RWPE2 (cell line): ENCODE measurements around the gene MYLK3.

Source experiments
- ATAC-seq: fragments of 200-7000 bp; cut with Tn5 transposase; 3 replicates; pipeline ENCODE4 v1.9.1; 2021; ENCODE audit warnings: low read depth
- DNase-seq: peaks from one replicate; pipeline ENCODE4 v3.0.0-alpha.2; 2020; ENCODE audit warnings: low spot score
- H3K27ac ChIP-seq: fragments of 450-650 bp; 2 replicates; pipeline ENCODE4 v1.5.1; 2017; ENCODE audit warnings: mild to moderate bottlenecking; ENCODE audit not compliant: poor library complexity, severe bottlenecking
- H3K27me3 ChIP-seq: fragments of 250-450 bp; sonication (Bioruptor Pico); 2 replicates; pipeline ENCODE4 v1.5.1; 2021; ENCODE audit warnings: mild to moderate bottlenecking, moderate library complexity; ENCODE audit not compliant: insufficient read depth, poor library complexity, severe bottlenecking
- H3K36me3 ChIP-seq: fragments of 250-450 bp; sonication (Bioruptor Pico); 2 replicates; pipeline ENCODE4 v1.5.1; 2020; ENCODE audit warnings: low read depth, mild to moderate bottlenecking, moderate library complexity
- H3K4me1 ChIP-seq: fragments of 250-450 bp; sonication (Bioruptor Pico); 2 replicates; pipeline ENCODE4 v1.5.1; 2021; ENCODE audit warnings: mild to moderate bottlenecking, moderate library complexity; ENCODE audit not compliant: insufficient read depth, poor library complexity, severe bottlenecking
- H3K4me3 ChIP-seq: fragments of 250-450 bp; sonication (Bioruptor Pico); 2 replicates; pipeline ENCODE4 v1.5.1; 2021; ENCODE audit warnings: mild to moderate bottlenecking, moderate library complexity; ENCODE audit not compliant: severe bottlenecking
- H3K9me3 ChIP-seq: fragments of 250-450 bp; sonication (Bioruptor Pico); 2 replicates; pipeline ENCODE4 v1.5.1; 2021; ENCODE audit warnings: mild to moderate bottlenecking, moderate library complexity; ENCODE audit not compliant: severe bottlenecking
- TF ChIP-seq, protein P1 (sequence below): fragments of 450-650 bp; IDR thresholded peaks from one replicate; pipeline ENCODE4 v1.5.1; 2017; ENCODE audit warnings: mild to moderate bottlenecking, moderate library complexity; ENCODE audit not compliant: poor library complexity, severe bottlenecking

Gene MYLK3

DNA sequence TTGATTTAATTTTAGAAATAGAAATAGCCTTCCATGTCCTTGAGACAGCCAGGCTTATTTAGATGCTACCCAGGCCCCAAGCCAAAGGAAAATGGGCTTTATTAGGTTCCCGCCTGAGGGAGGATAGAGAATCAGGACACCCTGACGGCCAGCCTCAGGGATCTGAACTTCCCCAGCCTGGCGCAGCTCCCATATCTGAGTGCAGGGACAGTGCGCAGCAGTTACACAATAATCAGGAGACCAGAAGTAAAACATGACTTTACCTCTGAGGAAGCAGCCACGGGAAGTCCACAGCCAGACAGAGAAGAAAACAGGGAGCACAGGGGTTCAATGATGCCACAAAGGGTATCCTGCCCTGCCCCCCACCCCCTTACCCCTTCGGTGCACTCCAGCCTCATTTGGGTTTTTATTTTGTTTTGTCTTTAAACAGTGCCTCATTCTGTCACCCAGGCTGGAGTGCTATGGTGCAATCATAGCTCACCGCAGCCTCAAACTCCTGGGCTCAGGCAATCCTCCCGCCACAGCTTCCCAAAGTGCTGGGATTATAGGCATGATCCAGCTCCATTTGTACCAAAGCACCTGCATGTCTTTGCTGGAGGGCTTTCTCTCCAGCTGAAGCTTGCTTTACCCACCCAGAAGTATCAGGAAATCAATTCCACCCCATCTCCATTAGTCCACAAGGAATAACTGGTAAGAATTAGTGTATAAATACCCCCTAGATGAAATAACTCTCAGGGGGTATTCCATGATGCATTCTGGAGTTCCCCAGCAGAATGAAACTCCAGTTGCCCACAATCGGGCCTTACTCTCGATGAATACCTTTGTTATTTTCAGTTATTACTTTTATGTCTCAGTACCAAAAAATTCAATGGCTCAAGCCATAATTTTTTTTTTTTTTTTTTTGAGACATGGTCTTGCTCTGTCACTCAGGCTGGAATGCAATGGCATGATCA is 36.8 kb downstream of the MYLK3 start:
- Histone ChIP-seq H3K4me3 (no peak overlapping the region), H3K27me3 (no peaks in the 10 kb centered on the region), H3K4me1 (no peaks in the 10 kb centered on the region), H3K9me3 (no peaks in the 10 kb centered on the region), H3K27ac (no peak overlapping the region), H3K36me3 (no peaks in the 10 kb centered on the region)
- DNase-seq = no peak
- no peak for ATAC-seq
- TF ChIP-seq, protein P1, sequence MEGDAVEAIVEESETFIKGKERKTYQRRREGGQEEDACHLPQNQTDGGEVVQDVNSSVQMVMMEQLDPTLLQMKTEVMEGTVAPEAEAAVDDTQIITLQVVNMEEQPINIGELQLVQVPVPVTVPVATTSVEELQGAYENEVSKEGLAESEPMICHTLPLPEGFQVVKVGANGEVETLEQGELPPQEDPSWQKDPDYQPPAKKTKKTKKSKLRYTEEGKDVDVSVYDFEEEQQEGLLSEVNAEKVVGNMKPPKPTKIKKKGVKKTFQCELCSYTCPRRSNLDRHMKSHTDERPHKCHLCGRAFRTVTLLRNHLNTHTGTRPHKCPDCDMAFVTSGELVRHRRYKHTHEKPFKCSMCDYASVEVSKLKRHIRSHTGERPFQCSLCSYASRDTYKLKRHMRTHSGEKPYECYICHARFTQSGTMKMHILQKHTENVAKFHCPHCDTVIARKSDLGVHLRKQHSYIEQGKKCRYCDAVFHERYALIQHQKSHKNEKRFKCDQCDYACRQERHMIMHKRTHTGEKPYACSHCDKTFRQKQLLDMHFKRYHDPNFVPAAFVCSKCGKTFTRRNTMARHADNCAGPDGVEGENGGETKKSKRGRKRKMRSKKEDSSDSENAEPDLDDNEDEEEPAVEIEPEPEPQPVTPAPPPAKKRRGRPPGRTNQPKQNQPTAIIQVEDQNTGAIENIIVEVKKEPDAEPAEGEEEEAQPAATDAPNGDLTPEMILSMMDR = no peak

GRCh38 chr16:46709469-46710005 is 38.6 kb downstream of the MYLK3 start:
- Histone ChIP-seq H3K27ac (no peak overlapping the region), H3K9me3 (no peaks in the 10 kb centered on the region), H3K27me3 (no peaks in the 10 kb centered on the region), H3K4me1 (no peaks in the 10 kb centered on the region), H3K4me3 (no peak overlapping the region), H3K36me3 (no peaks in the 10 kb centered on the region)
- ATAC-seq (no peak), DNase-seq (no peak)
- TF ChIP-seq, protein P1 = no peak

DNA sequence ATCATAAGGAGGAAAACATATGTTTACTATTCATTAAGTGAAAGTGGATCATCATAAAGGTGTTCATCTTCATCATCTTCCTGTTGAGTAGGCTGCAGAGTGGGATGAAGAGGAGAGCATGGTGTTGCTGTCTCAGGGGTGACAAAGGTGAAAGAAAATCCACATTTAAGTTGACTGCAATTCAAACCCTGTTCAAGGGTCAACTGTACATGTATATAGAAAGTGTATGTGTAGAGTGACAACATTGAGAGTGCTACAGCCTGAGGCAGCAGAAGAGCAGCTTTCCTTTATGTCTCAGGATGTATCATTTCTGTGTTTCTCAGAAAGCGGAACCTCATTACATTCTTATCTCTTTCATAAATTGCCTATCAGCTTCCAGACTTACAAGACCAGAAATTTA is 41.5 kb downstream of the MYLK3 start:
- no peaks in the 10 kb centered on the region for H3K9me3 ChIP-seq
- H3K36me3 ChIP-seq = no peaks in the 10 kb centered on the region
- TF ChIP-seq, protein P1 = no peak
- no peak overlapping the region for H3K27ac ChIP-seq
- no peaks in the 10 kb centered on the region for H3K27me3 ChIP-seq
- ATAC-seq = no peak
- no peaks in the 10 kb centered on the region for H3K4me1 ChIP-seq
- no peak overlapping the region for H3K4me3 ChIP-seq
- no peak for DNase-seq

- TF ChIP-seq, protein P1 = no peak
- Histone ChIP-seq H3K36me3 (peaks cover 31% of the 10 kb centered on the region), H3K4me3 (no peak overlapping the region), H3K4me1 (no peaks in the 10 kb centered on the region), H3K27ac (no peak overlapping the region), H3K27me3 (no peaks in the 10 kb centered on the region), H3K9me3 (no peaks in the 10 kb centered on the region)
- ATAC-seq = no peak
- DNase-seq = no peak
Observed at GRCh38 chr16:46702030-46702429, 46.1 kb downstream of the MYLK3 start.

DNA sequence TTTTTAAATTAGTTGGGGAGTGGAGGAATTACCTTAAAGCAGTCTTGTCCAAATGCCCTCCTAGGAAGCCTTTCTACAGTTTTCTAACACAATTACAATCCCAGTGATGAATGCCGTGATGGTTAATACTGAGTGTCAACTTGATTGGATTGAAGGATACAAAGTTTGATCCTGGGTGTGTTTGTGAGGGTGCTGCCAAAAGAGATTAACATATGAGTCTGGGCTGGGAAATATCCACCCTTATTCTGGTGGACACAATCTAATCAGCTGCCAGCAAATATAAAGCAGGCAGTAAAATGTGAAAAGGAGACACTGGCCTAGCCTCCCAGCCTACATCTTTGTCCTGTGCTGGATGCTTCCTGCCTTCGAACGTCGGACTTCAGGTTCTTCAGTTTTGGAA is 46.5 kb downstream of the MYLK3 start:
- H3K9me3 ChIP-seq = no peaks in the 10 kb centered on the region
- no peaks in the 10 kb centered on the region for H3K27me3 ChIP-seq
- TF ChIP-seq, protein P1 = no peak
- H3K36me3 ChIP-seq = peaks cover 35% of the 10 kb centered on the region
- no peak overlapping the region for H3K27ac ChIP-seq
- ATAC-seq (no peak), DNase-seq (no peak)
- no peak overlapping the region for H3K4me3 ChIP-seq
- H3K4me1 ChIP-seq = no peaks in the 10 kb centered on the region
